ENCODE measurements around the gene DCANP1.
A peak's percentile ranks its signal among the peaks of the same experiment; 100 is the strongest.

DCANP1 gene

DNA sequence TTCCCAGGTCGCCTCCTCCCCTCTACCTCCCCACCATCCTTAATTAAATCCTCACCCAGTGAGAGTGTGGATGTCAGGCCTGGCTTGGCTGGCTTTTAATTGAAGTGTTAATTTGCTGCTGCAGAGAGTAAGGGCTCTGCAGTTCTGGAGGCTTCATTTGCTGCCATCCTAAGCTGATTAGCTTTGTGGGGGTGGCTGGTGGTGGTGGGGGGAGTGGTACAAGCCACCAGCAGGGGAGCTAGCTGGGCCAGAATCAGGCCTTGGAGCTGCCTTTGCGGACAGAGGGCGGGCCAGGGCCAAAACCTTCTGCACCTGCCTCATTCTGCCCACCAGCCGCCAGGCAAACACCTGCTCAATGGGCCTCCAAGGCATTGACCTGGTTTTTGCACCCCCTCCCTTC is 31.8 kb upstream of the DCANP1 start:
- no peak for DNase-seq

DNA sequence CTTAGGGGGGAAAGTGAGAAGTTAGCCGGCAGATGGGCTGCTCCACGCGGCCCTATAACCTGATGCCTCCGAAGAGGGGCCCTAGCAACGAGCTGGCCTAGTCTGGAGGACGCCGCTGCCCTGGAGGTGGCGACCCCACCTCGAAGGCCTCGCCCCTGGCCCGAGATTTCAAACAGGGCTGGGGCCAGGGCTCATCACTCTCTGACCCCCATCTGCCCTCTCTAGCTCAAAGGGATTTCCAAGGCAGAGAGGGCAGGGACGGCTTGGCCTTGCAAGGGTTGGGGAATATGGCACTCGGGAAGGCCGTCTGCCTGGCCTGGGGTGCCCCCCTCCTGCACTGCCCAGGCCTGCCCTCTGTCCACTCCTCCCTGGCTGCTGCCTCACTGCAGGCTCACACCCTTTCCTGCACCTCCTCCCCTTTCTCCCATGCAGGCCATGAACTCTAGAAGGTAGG is 30.5 kb upstream of the DCANP1 start:
- DNase-seq: no peak

DNA sequence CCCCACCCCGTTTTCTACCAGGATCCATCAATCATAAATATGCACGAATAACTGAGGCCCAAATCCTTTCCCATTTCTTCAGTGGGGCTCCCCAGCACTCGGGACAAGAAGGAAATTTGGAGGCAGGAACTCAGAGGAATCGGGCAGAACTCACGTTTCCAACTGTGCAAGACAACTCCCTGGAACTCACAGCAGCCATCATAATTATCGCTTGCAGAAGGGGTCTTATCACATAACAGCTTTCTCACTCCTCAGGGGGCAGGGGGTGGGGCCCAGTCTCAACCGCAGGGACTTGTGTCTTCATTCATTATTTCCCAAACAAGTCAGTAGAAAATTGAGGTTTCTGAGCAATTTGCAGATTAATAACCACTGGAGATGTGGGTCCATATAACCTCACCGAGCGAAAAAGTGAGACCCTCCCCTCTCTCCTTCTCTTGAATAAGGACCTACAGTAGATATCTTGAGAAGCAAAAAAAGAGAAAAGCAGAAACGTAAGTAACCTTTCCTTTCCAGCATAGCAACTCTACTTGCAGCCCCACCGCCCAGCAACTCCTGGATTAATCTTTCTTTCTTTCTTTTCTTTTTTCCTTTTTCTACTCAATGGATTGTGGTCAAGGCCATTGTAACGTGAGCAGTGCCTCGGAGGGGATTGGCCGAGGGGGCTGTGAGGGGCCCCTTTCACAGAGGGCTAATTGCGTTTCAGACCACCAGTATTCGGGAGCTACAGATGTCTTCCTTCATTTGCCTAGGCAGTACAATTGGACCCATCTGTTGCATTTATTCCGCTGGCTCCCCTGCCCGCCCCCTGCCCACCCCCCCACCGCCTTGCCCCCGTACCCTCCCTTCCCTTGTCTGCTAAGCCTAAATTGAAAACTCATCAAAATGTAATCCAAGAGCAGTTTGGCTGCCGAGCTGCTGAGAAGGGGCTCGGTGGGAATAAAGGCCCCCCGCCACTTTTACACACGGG is 29.8 kb upstream of the DCANP1 start:
- DNase-seq: no peak

DNA sequence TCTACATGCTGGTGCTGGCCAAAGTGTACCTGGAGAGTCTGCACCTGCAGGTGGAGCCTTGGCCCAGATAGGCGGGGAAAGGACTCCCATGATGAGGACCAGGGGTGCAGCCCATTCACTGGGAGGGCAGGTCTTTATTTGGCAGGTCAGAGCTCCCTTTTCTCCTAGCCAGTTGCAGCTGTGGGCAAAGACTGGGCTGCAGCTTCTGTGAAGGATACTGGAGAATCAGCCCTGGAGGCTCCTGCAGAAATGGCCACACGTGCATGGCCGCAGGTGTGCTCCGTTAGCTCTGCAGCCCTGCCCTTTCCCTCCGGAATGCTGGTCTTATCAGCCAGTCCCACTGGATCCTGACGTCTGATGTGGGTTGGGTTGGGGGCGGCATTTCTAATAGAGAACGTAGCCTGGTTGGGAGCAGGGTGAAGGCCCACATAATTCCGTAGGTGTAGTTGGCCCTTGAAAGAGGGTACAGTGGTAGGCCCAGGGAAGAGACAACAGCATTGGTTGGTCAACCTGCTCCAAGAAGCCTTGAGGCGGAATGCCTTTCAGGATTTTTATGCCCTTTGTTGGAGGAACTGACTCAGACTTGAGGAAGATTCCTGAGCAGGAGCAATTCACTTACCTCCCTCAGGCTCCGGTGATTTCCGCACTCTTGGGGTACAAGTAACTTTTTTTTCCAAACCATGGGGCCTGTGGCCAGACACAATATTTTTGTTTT is 27.0 kb upstream of the DCANP1 start:
- DNase-seq: no peak

DNA sequence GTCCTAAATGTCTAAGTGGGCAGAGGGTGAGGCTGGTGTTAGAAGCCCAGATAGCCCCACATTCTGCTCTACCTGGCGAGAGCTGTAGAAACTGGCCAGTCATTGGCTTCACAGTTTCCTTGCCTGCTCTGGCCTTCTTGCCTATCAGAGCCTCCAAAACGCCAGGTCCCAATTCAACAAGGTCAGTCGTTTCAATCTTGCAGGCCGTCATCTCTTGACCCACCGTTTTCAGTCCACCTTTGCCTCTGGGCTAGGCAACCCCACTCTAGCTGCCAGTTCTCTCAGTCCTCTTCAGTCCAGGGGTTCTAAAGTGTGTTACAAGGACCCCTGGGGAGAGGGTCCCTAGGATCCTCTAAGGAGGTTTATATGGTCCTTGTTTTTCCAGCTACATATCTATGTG is 25.0 kb upstream of the DCANP1 start:
- DNase-seq: no peak

DNA sequence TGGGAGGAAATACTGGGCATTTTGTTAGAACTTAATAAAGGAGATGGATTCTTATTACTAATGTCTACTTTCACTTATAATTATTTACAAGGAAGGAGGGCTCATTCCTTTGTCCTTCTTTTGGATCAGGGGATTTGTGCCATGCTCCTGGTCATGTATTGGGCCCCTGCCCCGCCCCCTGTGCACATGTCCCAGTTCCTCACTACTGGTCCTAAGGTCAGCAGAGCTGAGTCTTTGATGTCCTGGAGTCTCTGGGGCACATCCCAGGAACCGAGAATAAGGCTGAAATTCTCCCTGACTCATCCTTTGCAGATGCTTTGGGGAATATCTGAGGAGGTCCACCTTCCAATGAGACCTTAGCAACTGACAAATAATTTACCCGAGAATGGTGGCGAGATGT is 24.6 kb upstream of the DCANP1 start:
- DNase-seq: no peak

DNA sequence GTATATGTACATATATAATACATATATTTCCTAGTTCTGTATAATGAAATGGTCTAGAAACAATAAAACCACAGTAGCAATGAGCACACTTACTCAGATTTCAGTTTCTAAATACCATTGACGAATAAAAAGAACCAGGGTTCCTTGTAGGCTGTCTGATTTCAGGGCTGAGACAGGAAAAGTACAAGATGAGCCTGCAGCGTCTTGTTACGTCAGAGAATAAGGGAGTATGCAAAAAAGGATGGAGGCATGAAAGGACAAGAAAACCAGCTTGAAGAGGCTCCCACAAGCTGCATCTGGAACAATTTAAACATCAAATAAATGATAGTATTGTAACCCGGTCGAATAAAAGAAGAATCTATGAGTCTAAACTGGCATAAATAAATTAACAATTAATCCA is 22.8 kb upstream of the DCANP1 start:
- no peak for DNase-seq

DNA sequence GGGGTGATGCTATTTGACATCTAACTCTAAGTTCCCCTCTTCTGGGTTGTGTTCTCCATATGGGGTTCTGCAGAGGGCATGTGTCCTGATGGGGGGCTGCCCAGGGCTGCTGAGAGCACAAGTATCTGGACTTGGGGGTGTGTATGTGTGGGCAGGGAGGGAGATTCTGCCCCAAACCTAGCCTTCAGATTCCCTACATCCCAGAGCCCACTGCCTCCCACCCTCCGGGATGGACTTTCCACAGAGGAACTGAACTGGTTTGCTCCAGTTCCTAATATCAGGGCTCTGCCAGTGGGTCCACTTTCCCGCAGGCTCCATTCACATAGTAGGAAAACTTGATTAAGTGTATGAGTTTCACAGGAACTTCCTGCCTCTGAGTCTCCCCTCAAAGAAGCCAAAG is 21.4 kb upstream of the DCANP1 start:
- no peak for DNase-seq

DNA sequence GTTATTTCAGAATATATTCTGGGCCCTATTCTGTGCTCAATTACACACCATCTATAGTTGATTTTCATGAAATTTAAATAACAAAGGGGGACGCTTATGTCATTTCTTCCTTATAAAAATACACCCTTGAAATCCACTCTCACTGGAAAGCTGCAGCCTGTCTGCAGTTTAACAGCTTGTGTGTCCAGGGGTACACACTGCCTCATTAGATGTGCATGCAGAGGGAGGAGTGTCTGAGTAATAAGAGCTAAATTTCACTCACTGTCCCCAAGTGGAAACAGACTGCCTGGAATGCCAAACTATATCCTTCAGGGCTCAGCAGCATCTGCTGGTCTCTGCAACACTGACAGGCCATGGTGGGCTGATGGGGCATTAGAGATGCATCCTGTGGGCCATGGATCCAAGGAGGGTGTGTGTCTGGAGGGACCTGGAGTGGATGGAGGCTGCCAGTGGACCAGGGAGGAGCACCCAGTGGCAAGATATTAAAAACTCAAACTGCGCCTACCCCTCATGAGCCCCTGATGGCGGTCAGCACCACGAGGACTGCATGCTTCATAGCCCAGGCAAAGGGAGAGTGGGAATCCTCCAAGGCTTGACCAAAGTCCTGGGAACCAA is 20.8 kb upstream of the DCANP1 start:
- no peak for DNase-seq

DNA sequence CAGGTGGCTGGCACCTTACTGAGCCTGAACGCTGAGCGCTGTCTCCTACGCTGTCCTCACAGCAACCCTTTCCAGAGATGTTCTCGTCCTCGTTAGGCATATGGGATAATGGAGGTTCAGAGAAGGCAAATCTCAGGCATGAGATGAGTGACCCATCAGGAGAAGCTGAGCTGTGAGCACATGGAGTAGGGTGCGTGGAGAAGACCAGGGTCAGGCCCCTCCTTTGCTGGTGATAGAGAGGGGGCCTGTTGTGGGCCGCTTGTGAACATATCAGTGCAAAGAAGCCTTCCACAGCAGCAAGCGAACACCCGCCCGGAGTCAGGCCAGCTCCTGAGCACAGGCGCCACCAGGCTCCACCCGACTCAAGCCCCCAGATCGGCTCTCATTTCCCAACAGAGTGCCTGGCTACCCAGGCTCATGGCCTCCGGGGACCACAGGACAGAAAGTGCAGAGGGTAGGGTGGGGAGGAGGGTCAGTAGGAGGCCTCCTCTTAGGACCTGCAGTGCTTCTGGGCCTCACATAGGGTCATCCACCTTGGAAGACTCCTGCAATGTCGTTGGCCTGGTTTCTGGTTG is 20.0 kb upstream of the DCANP1 start:
- no peak for DNase-seq

DNA sequence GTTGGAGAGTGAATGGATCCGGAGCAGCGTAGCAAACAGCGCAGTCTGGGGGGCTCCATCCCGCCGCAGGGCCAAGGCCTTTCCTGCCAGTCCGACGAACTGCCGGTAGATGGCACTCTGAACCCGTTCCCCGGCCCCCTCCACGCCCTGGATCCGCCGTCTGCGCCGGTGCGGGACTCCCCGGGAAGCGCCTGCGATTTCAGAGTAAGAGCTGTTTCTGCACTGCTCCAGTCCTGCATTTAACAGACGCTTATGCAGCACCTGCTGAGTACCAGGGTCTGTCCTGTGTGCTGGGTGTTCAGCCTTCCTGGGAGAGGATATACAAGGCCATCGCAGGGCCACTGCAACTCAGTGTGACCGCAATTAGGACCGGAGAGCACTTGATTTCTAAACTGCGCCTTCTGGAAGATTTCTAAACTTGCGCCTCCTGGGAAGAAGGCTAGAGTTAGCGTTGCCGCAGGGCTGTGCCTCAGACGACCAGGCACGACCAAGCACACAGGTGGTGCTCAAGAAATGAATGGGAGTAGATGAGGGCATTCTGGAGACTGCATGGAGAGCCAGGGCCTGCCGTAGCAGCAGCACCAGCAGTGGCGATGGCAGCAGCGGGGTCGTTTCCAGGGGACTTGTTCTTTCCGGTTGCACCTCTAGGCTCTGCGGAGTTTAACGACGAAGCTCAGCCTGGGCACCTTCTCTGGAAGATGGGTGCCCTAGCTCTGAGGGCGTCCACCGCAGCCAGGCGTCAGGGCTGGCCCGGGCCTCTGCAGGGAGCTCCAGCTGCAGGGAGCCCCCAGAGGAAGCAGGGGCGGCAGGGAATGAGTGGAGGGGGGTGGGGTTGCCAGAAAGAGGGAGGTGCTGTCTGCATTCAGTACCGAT is 19.3 kb upstream of the DCANP1 start:
- DNase-seq: peak; percentile 13 to 71

DNA sequence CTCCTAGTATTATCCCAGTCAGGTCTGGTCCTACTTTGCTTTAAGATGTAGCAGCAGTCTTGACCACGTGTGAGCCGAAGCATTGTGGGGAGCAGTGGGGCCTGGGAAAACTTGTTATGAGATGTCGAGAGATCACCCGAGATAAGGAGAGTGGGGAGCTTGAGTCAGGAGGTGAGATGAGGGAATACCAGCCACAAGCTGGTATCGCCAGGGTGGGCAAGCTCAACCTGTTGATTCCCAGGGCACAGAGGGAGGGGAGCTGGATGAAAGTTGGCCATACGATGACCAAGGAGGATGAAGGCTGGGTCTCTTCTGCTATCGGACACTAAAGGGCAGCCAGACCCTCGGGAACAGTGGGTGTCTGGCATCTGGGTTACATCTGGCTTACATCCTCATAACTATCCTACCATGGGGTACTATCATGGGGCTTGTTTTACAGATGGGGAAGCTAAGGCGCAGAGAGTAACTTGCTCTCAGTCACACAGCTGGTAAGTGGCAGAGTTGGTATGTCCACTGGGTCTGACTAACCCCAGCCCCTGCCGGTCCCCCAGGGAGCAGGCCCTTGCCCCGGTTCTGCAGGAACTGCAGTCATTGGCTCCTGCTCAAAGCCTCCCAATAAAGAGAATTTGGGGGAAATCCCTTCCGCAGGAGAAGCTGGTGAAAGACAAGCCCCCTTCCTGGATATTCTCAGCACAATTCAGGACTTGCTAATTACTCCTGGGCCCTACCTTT is 18.4 kb upstream of the DCANP1 start:
- no peak for DNase-seq

DNA sequence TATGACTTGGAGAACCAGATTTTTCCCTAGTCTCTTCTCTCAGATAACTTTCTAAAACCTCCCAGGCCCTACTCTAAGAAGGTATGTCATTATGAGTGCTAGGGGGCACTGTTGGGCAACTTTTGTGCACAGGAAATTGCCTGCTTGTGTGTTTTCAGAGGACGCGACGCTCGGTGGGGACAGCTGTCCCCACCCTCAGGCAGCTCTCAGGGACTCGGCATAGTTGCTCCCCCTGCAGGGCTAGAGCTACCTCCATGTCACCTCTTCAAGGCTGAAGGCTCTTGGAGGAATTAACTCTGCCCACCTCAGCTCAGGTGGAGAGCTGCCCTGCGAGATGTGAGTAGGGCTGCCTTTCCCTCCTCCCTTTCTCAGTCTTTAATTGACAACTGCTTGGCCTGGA is 15.2 kb upstream of the DCANP1 start:
- peak; percentile 11 to 69 for DNase-seq

DNA sequence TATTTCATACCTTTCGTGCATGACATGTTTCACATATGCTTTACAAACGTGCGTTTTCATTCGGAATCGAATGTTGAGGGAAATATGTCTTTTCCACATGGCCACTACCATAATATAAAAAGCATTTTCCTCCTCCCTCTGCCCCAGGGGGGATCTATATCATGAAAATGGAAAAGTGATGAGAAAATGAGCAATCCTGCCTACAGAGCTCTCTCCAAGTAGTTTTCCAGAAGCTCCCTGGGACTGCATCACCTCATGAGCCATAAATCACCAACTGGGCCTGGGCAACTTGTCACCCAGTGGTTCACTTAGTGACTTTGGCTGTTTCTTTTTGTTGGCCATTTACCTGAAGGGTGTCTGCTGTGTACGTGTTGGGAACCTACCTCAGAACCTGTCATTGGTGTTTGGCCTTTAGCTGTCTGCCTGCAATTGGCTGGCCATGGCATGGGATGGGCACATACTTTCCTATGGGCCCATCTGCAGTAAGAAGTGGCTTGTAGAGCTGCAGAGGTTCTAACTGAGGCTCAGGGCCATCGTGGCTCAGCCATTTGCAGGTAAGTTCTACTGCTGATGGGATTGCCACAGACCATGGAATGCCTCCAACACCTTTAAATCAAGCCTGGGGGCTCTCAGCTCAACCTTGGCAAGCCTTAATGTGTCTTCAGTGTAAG is 14.5 kb upstream of the DCANP1 start:
- no peak for DNase-seq

DNA sequence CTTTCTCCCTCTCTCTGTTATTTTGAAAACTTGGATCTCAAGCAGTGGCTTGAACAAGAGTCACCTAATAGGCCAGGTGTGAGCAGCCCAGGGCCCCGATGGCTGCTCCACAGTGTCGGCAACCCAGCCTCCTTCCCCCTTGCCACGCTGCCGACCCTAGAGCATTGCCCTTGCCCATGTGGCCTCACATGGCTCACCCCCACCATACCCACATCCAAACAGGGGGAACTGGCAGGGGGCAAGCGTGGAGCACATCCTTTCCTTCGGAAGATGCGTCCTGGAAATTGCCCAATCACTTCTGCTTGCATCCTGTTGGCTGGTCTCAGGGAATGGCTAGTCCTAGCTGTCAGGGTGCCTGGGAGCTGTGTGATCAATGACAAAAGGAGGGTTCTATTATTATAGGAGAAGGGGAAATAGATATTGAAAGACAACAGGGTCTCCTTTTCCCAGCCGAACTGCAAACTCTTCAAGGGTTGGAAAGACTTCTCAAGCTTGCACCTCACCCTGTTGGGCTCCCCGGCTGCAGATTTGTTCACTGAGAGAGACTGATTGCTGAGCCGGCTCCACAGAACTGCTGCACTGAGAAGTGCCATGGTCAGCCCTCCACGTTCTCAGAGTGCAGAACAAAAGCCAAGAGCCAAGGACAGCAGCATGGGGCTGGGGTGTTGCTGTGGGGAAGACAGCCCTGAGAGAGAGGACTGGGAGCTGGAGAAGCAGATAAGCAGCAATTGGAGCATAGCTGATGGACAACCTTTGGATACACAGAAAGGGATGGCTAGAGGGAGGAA is 13.3 kb upstream of the DCANP1 start:
- DNase-seq: no peak

DNA sequence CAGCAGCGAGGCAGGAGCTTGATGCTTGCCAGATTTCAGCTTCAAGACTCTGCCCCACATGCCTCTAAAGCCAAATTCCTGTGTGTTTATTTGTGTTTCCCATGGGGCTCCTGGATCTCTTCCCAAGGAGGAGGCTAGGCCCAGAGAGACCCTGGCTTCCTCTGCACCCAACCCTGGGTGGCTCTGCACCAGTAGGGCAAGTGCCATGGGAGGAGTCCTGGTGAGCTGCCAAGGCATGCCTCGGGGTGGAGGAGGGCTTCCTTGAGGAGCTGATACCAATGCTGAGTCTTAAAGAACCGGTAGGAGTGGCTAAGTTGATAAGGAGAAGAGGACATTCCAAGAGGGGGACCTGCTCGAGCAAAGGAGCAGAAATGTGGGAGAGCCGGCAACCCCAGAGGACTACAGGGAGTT is 11.8 kb upstream of the DCANP1 start:
- no peak for DNase-seq

DNA sequence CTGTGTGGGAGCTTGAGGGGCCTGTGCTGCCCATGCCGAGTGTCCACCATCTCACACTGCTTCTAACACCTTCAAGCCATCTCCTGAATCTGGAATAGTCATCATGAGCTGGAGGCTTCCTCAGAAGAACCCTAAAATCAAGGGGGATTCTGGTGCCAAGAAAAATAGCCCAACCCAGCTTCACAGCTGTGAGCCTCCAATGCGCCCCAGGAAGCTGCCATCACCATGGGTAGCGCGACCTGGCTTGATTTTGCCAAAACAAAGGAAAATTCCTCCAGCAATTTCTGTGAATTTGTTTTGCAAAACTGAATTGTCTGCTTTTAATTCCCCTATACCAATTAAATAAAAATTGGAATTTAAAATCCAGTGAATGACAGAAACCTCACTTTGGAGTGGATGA is 11.2 kb upstream of the DCANP1 start:
- DNase-seq: no peak

DNA sequence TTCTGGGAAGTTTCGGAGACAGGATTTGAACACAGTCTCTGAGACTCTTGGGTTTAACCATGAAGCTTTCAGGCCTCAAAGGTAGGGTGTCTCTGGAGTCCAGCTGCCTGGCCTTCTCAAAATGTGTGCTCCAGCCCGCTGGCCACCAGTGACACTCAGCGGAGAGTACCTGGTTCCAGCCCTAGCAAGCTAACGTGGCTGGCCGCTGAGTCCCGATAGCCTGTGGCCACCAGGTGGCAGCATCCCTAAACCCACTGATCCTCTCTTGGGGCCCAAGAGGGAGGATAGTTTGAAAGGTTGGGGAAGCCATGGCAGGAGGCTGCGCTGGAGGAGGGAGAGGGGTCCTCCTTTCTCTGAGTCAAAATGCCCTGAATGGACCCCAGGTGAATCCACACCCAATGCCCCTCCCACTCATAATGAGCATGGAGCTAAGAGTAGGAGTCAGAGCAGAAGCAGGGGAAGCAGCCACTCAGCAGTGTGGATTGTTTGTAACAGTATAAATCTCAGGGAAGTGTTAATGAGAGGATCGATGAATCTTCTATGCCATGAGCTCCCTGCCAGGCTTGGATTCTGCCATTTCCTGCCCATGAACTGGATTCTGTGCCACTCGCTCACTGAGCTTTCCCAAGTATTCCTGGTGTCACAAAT is 10.4 kb upstream of the DCANP1 start:
- peak; percentile 28 to 29 for DNase-seq

DNA sequence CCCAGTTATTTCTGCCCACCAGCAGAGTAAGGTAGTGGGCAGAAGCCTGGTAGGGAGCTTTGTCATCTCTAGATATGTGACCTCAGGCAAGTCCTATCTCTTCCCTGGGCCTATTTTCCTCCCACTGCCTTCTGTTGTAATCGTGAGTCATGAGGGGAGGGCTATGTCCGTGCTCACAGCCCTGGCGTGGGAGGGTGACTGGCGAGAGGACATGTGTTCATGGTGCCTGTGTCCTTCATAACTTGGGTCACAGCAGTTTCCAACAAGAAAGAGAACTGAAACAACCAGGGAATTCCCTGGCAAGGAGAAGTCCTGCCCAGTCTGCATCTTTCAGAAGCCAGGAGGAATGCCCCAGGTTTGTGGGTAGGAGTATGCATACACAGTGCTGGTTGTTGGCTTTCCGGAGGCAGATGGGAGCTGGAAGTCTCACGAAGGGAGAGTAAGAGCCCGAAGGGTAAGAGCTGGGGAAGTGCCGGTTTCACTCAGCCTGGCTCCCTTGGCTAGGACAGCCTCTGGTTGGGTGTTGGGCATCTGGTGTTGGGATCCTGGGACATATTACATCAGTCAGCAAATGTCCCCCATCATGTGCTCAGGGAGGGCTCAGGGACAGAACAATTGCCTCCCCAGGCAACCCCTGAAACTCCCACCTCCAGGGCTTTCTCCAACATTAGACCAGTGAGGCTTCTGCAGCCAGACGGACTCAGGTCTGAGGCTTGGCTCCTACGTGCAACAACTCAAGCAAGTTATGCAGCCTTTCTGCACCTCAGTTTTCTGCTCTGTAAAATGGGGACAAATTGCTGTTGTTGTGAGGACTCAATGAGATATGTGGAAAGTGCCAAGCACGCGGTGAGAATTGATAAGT is 9.3 kb upstream of the DCANP1 start:
- DNase-seq: no peak
